ENCODE results near the gene COA1. TPM values are rescaled to one million over a fixed set of nuclear protein-coding genes. Genes with fewer than 3 reads are reported as not detected.

Gene COA1
- total and polyA plus RNA-seq, 2 donors (not counting 3 experiments of a cell fraction or from before 2014, with no cell fraction given) = 38.1 to 55.1 TPM

DNA sequence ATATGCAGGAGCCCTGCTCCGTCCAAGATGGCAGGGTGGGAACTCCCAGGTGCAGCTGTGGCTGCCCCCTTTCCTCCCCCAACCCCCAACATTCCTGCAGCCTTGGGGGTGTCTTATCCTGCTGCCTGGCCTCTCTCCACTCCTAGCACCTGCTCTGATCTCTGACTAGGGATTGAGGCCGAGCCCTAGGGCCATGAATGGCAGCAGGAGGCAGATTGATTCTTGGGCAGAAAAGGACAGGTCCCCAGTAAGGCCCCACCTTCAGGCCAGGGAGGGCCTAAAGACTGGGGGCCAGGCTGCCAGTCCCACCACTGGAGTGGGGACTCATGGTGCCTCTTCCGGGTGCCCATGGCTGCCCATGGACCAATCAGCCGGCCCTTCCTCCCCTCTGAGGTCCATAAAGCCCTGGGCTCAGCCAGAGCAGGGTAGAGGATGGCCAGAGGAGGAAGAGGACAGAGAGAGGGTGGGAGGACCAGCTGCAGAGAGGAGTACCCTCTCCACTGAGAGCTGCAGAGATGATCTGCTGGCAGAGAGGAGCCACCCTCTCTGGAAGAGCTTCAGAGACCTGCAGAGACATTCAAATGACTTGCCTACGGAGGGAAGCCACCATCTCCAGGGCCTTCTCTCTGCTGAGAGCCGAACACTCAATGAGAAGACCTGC lies 8.3 kb upstream of the COA1 start:
- TF ChIP-seq GATA2 (IDR thresholded peaks at IDR 0.05; ENCODE audit: insufficient read depth, insufficient read length, low read depth, low read length) = no peak
- TF ChIP-seq, protein P1, sequence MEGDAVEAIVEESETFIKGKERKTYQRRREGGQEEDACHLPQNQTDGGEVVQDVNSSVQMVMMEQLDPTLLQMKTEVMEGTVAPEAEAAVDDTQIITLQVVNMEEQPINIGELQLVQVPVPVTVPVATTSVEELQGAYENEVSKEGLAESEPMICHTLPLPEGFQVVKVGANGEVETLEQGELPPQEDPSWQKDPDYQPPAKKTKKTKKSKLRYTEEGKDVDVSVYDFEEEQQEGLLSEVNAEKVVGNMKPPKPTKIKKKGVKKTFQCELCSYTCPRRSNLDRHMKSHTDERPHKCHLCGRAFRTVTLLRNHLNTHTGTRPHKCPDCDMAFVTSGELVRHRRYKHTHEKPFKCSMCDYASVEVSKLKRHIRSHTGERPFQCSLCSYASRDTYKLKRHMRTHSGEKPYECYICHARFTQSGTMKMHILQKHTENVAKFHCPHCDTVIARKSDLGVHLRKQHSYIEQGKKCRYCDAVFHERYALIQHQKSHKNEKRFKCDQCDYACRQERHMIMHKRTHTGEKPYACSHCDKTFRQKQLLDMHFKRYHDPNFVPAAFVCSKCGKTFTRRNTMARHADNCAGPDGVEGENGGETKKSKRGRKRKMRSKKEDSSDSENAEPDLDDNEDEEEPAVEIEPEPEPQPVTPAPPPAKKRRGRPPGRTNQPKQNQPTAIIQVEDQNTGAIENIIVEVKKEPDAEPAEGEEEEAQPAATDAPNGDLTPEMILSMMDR (IDR thresholded peaks at IDR 0.05; ENCODE audit: extremely low read depth in 1 of 2, insufficient read depth in 1 of 2, low read depth in 1 of 2, low read length in 2 of 2) = no peak
- no peak for TF ChIP-seq POLR2AphosphoS5 (IDR thresholded peaks at IDR 0.05; ENCODE audit: insufficient read depth, low read depth, low read length)
- no peak for TF ChIP-seq JUN (IDR thresholded peaks at IDR 0.05; ENCODE audit: borderline replicate concordance, insufficient read depth, insufficient read length, low read depth)
- no peak for TF ChIP-seq MYC (IDR thresholded peaks at IDR 0.05; ENCODE audit: low read depth, low read length)
- TF ChIP-seq, protein P2, sequence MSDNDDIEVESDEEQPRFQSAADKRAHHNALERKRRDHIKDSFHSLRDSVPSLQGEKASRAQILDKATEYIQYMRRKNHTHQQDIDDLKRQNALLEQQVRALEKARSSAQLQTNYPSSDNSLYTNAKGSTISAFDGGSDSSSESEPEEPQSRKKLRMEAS (IDR thresholded peaks at IDR 0.05; ENCODE audit: insufficient read depth, insufficient read length) = no peak
- no peak for TF ChIP-seq EZH2 (IDR thresholded peaks at IDR 0.05; ENCODE audit: borderline replicate concordance, low read depth, low read length, severe bottlenecking)
- no peak for TF ChIP-seq POLR2A (IDR thresholded peaks at IDR 0.05; ENCODE audit: low read depth, low read length)
- TF ChIP-seq FOS (IDR thresholded peaks at IDR 0.05; ENCODE audit: borderline replicate concordance, insufficient read depth, low read length) = no peak
- dilution Hi-C loops (cut with MboI; ENCODE audit: extremely low pct_ligation_motif_present, low sequenced_read_pairs) = no loop called here
- H3K4me1 ChIP-seq (ENCODE audit: control insufficient read depth, extremely low read depth, insufficient read depth, low read length) = peaks cover 3% of the 10 kb centered on the region
- CTCF ChIA-PET = interaction anchor here (1.7 kb wide), 2 partner anchors 11 to 298 kb away, joined by 3 to 5 read pairs; no protein-coding TSS in a partner anchor
- no peaks in the 10 kb centered on the region for H3K79me2 ChIP-seq (ENCODE audit: control insufficient read depth, insufficient read depth, low read length)
- POLR2A ChIA-PET = no interaction called here
- no peak overlapping the region for H3K9ac ChIP-seq (replicated peaks; ENCODE audit: extremely low read depth, insufficient read depth, low read length)
- FAIRE-seq = no peak
- H2AFZ ChIP-seq (ENCODE audit: low read depth, low read length) = no peak overlapping the region
- intact Hi-C loops (cut with micrococcal nuclease) = no loop called here
- H3K9me3 ChIP-seq (replicated peaks; ENCODE audit: control insufficient read depth, insufficient read depth, low read length) = no peaks in the 10 kb centered on the region
- DNase-seq (ENCODE audit: low read depth, low spot score) = no peak
- no peaks in the 10 kb centered on the region for H4K20me1 ChIP-seq (replicated peaks; ENCODE audit: control insufficient read depth, extremely low read depth, insufficient read depth, low read length)
- peaks cover 0 to 2% of the 10 kb centered on the region in 2 experiments for H3K27me3 ChIP-seq (ENCODE audit: control insufficient read depth in 2 of 2, insufficient read depth in 2 of 2, low read length in 2 of 2)
- no peak overlapping the region for H3K4me2 ChIP-seq (ENCODE audit: insufficient read depth, low read length)
- H3K27ac ChIP-seq (ENCODE audit: insufficient read depth, low read depth, low read length) = no peak overlapping the region
- H3K4me3 ChIP-seq (replicated peaks in 1 of 3; ENCODE audit: insufficient read depth in 1 of 3, low read depth in 1 of 3, low read length in 3 of 3) = no peak overlapping the region
- no peaks in the 10 kb centered on the region for H3K9me1 ChIP-seq (replicated peaks; ENCODE audit: control insufficient read depth, extremely low read depth, insufficient read depth, low read length)
- H3K36me3 ChIP-seq (ENCODE audit: control insufficient read depth in 2 of 2, extremely low read depth in 1 of 2, insufficient read depth in 2 of 2, low read length in 2 of 2) = no peaks in the 10 kb centered on the region
- no TSS peak for BruUV-seq (replicated peaks)
